GM10266 (cell line): Measurements from ENCODE around the gene CAV3.

Source experiments
- DNase-seq: peaks from one replicate; pipeline ENCODE4 v3.0.0; 2012; ENCODE audit errors: extremely low spot score
- TF ChIP-seq, protein P1 (sequence below): IDR thresholded peaks from 2 replicates; pipeline ENCODE4 v1.5.1; 2012; ENCODE audit warnings: mild to moderate bottlenecking, low read depth; ENCODE audit not compliant: control insufficient read depth, insufficient read depth; ENCODE audit errors: missing control alignments

Gene CAV3

DNA sequence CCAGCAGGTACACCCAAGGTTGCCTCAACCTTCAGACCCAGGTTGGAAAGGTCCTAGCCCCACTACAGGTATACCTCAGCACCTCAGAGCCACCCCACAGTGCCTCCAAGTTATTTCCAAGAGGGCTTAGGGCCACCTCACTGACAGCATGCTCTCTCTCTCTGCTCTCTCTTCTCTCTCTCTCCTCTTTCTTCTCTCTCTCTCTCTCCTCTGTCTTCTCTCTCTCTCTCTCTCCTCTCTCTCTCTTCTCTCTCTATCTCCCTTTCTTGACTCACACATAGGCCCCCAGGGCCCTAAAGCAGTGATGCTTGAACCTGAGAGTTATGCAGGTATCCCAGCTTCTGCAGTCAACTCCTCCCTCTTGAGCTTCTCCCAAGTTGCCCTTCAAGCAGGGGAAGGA lies 4.2 kb downstream of the CAV3 start:
- TF ChIP-seq, protein P1, sequence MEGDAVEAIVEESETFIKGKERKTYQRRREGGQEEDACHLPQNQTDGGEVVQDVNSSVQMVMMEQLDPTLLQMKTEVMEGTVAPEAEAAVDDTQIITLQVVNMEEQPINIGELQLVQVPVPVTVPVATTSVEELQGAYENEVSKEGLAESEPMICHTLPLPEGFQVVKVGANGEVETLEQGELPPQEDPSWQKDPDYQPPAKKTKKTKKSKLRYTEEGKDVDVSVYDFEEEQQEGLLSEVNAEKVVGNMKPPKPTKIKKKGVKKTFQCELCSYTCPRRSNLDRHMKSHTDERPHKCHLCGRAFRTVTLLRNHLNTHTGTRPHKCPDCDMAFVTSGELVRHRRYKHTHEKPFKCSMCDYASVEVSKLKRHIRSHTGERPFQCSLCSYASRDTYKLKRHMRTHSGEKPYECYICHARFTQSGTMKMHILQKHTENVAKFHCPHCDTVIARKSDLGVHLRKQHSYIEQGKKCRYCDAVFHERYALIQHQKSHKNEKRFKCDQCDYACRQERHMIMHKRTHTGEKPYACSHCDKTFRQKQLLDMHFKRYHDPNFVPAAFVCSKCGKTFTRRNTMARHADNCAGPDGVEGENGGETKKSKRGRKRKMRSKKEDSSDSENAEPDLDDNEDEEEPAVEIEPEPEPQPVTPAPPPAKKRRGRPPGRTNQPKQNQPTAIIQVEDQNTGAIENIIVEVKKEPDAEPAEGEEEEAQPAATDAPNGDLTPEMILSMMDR = no peak

DNA sequence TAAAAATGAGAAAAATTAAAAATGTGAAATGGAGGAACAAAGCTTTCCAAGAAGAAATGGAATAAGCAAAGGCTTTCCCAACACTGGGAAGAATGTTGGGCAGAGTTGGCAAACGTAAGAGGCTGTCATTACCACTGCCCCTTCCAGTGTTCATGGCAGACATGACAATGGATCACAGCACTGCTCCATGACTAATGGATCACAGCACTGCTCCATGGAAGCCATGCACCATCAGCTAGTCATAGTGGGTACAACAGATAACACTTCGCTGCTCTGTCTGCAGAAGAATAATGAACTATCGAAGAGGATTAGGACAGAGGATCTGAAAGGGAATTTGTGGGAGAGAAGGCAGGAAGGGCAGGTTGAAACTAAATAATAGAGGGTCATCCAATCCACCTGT lies 5.0 kb downstream of the CAV3 start:
- DNase-seq = no peak
- TF ChIP-seq, protein P1 = no peak

More for the DNA sequence above, 4.2 kb downstream of the CAV3 start:
- DNase-seq = no peak

DNA sequence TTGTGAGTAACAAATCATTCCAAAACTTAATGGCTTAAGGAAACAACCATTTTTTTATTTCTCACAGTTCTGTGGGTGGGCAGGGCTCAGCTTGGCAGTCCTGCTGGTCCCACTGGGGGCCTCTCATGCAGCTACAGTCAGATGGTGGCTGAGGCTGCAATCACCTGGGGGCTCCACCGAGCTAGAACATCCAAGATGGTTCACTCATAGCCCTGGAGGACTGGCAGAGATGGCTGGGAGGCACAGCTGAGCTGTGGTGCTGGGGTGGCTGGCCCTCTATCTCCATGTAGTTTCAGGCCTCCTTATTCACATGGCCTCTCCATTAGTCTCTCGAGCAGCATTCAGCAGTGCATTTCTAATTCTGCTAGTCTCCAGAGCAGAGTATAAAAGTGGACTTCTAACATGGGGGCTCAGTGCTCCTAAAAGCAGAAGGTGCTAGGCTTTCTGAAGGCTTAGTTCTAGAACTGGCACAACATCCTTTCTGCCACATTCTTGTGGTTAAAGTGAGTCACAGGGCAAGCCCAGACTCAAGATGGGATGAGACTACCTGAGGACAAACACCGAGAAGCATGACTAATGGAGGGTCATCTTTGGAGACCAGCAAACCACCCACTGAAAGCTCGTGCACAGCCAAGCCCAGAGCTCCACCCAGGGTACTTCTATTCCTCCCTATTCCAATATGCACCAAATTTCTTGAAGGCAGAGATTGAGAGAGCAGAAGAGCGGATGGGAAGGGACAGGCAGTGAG lies 6.3 kb downstream of the CAV3 start:
- TF ChIP-seq, protein P1 = no peak
- DNase-seq = no peak

DNA sequence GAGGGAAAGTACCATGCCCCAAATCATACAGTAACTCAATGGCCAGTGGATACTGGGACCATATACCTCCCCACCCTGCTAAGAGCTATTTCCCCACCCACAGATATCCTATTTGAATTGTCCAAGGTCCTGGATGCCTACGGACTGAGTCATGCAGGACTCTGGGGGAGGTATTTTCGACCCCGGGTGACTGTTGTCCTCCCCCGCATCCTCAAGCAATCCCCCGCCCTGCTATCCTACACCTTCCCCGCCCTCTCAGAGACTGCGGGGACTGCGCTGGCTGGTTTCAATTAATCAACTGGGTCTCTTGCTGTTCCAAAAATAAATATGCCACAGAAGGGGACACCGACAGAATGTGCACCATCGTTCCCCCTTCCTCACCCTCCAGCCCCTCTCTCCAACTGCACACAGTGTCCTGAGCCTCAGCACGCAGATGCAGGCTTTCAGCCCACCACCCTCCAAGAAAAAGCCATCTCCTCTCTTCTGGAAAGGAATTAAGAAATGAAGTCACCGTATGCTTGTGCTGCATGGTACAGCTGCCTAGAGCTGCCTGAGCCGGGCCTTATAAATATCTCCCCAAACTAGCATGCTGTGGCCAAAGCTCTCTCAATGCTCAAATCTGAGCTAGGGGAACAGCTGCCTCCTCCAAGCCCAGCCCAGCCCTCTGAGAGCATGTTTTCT lies 8.1 kb downstream of the CAV3 start:
- TF ChIP-seq, protein P1 = no peak
- no peak for DNase-seq

DNA sequence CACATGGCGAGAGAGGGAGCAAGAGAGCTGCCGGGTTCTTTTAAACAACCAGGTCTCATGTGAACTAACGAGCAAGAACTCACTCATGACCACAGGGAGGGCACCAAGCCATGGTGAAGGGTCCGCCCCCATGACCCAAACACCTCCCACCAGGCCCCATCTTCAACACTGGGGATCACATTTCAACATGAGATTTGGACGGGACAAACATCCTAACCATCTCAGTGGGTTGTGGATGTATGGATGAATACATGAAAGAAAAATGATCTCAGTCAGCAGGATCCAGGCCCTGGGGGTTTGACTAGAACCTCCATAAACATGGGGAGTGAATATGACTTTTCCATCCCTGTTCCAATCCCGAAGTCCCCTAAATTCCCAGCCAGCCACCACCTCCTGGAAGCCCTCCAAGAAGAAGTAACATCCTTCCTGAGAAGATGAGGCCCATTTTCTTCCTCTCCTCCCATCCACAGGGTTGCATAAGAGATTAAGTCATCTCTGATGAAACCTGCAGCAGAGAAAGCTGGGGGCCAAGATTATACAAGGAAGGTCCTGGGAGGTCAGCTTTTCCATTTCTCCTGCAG lies 9.5 kb downstream of the CAV3 start:
- TF ChIP-seq, protein P1 = no peak
- DNase-seq = no peak

DNA sequence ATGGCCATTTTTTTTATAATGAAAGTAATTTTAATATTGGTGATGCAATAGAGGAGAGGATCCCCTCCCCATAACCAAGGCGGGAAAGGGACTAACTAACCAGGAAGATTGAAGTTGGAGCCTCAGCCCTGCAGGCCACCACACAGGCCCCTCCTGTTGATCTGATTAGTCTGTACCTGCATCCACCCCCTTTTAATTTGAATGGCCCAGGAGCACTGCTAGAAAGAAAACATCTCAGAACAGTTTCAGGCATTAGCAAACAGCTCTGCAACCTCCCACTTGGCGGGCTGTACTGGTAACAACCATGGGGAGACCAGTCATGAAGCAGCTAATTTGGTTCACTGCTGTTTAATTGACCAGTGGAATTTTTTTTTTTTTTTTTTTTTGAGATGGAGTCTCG lies 10.3 kb downstream of the CAV3 start:
- TF ChIP-seq, protein P1 = no peak
- no peak for DNase-seq
